CD4-positive, alpha-beta T cell treated with Interleukin-1 beta for 1 hour (primary cell): ENCODE results near the gene YPEL3.

Experiments
- DNase-seq, 2 donors: peaks; one replicate each; pipeline ENCODE4 v3.0.0-alpha.2; 2020 to 2022

The YPEL3 gene

GRCh38 chr16:30068333-30068732 is 27.7 kb downstream of the YPEL3 start:
- no peak for DNase-seq

GRCh38 chr16:30067584-30067916 is 28.5 kb downstream of the YPEL3 start:
- no peak for DNase-seq

GRCh38 chr16:30066761-30067583 is 29.0 kb downstream of the YPEL3 start:
- no peak for DNase-seq

GRCh38 chr16:30065943-30066760 is 29.9 kb downstream of the YPEL3 start:
- peak in 1 of 2 donors; percentile 40 for DNase-seq

GRCh38 chr16:30065102-30065942 is 30.7 kb downstream of the YPEL3 start, which contains the start of gene ALDOA:
ALDOA (plus strand) TSS chr16:30065760; CDS start chr16:30066898, 1,138 bp downstream.
- DNase-seq = peak; percentile 94 to 96

- no peak for DNase-seq
Observed at GRCh38 chr16:30064729-30065101, 31.3 kb downstream of the YPEL3 start.

GRCh38 chr16:30063893-30064728 is 31.9 kb downstream of the YPEL3 start:
- DNase-seq = peak; percentile 78

- DNase-seq = no peak
Observed at GRCh38 chr16:30063278-30063892, 32.6 kb downstream of the YPEL3 start.

GRCh38 chr16:30060836-30061554 is 35.0 kb downstream of the YPEL3 start:
- no peak for DNase-seq

GRCh38 chr16:30060346-30060745 is 35.7 kb downstream of the YPEL3 start:
- no peak for DNase-seq

GRCh38 chr16:30054959-30055553 is 41.0 kb downstream of the YPEL3 start:
- DNase-seq = peak; percentile 44 to 53

GRCh38 chr16:30054451-30054850 is 41.6 kb downstream of the YPEL3 start:
- no peak for DNase-seq

- DNase-seq = no peak
Observed at GRCh38 chr16:30053376-30054015, 42.5 kb downstream of the YPEL3 start.

- DNase-seq = peak; percentile 88 to 89
Observed at GRCh38 chr16:30052671-30053372, 43.2 kb downstream of the YPEL3 start.

- no peak for DNase-seq
Observed at GRCh38 chr16:30051518-30051917, 44.5 kb downstream of the YPEL3 start.

GRCh38 chr16:30049871-30050270 is 46.1 kb downstream of the YPEL3 start:
- no peak for DNase-seq

GRCh38 chr16:30046588-30046987 is 49.4 kb downstream of the YPEL3 start:
- DNase-seq = no peak

- no peak for DNase-seq
Observed at GRCh38 chr16:30046178-30046577, 49.8 kb downstream of the YPEL3 start.
